ENCODE data around the gene C2CD3. TPM values are rescaled to one million over a fixed set of nuclear protein-coding genes. Genes with fewer than 3 reads are reported as not detected.

Gene C2CD3
- total and polyA plus RNA-seq, 10 of the 15 experiments (the other 5 are each of a cell fraction or from before 2014, with no cell fraction given) = 2.3 to 24.0 (median 16.3) TPM

GRCh38 chr11:74043450-74043849, 127.4 kb downstream of the C2CD3 start (continued):
- TF ChIP-seq PAX5 (IDR thresholded peaks at IDR 0.05; ENCODE audit: borderline replicate concordance, low read depth, low read length) (no peak), KLF5 (IDR thresholded peaks at IDR 0.05; ENCODE audit: partially characterized antibody) (no peak), SREBF2 (IDR thresholded peaks at IDR 0.05; ENCODE audit: low read length) (no peak), FOXM1 (IDR thresholded peaks at IDR 0.05; ENCODE audit: low read depth, low read length) (no peak), YY1 (IDR thresholded peaks at IDR 0.05; ENCODE audit: low read depth, low read length) (no peak)

GRCh38 chr11:74037309-74037708, 133.5 kb downstream of the C2CD3 start:
- RAD21 ChIA-PET (ENCODE audit: unreplicated experiment) = interaction anchor here (0.7 kb wide), 1 partner anchor 17 kb away, joined by 3 read pairs; no protein-coding TSS in a partner anchor
- in situ Hi-C loops (cut with MboI) = no loop called here
- 95% methylated on average over 3 of the region's 4 CpGs for WGBS (ENCODE audit: insufficient coverage, insufficient replicate concordance, low lambda C conversion rate, missing lambda C conversion rate)
- intact Hi-C loops (cut with micrococcal nuclease; ENCODE audit: unreplicated experiment) = no loop called here
- H3K27me3 ChIP-seq (replicated peaks in 1 of 2; ENCODE audit: control insufficient read depth in 2 of 2, insufficient read depth in 2 of 2, low read length in 1 of 2) = no peaks in the 10 kb centered on the region
- no peak overlapping the region for H3K4me3 ChIP-seq
- peaks cover 18% of the 10 kb centered on the region in 2 experiments; a peak in 3 of 4 replicates for H3K36me3 ChIP-seq (ENCODE audit: control insufficient read depth in 2 of 2, insufficient read depth in 2 of 2, low read length in 1 of 2)
- POLR2A ChIA-PET = no interaction called here
- FAIRE-seq = no peak
- no peak for ATAC-seq
- no peaks in the 10 kb centered on the region for H4K20me1 ChIP-seq (ENCODE audit: control insufficient read depth, insufficient read depth)
- no peaks in the 10 kb centered on the region for H3K9me3 ChIP-seq (replicated peaks; ENCODE audit: control insufficient read depth, insufficient read depth, low read length)
- H3K4me1 ChIP-seq (ENCODE audit: control insufficient read depth, insufficient read depth, low read length) = no peaks in the 10 kb centered on the region
- H3K4me2 ChIP-seq (ENCODE audit: control insufficient read depth, insufficient read depth) = no peak overlapping the region
- CTCF ChIA-PET = no interaction called here
- SMC1A ChIA-PET (ENCODE audit: uncharacterized antibody, unreplicated experiment) = interaction anchor here (1.2 kb wide), 1 partner anchor 21 kb away, joined by 3 read pairs; no protein-coding TSS in a partner anchor
- BruUV-seq (replicated peaks) = no TSS peak
- no peak overlapping the region for H3K9ac ChIP-seq (ENCODE audit: control insufficient read depth, insufficient read depth, low read length)
- no peak overlapping the region for H3K27ac ChIP-seq (ENCODE audit: control insufficient read depth, insufficient read depth)
- DNase-seq (ENCODE audit: low read depth, low spot score) = no peak
- no peaks in the 10 kb centered on the region for H3K79me2 ChIP-seq (ENCODE audit: control insufficient read depth, insufficient read depth, low read length)
- no peak overlapping the region for H2AFZ ChIP-seq (ENCODE audit: control insufficient read depth, low read depth, low read length)
- TF ChIP-seq MEF2A (IDR thresholded peaks at IDR 0.05; ENCODE audit: insufficient read depth, low read depth, low read length) (no peak), CBX3 (IDR thresholded peaks at IDR 0.05; ENCODE audit: borderline replicate concordance, low read depth) (no peak), CHD4 (IDR thresholded peaks at IDR 0.05) (no peak), WRNIP1 (IDR thresholded peaks at IDR 0.05; ENCODE audit: borderline replicate concordance, low read depth, low read length) (no peak), NR2C1 (IDR thresholded peaks at IDR 0.05) (no peak), ZBTB4 (CRISPR knock-in tag; IDR thresholded peaks at IDR 0.05) (no peak), SIN3A (IDR thresholded peaks at IDR 0.05; ENCODE audit: low read depth, low read length) (no peak), GABPA (IDR thresholded peaks at IDR 0.05; ENCODE audit: low read depth) (no peak), EZH2 (IDR thresholded peaks at IDR 0.05; ENCODE audit: borderline replicate concordance, control insufficient read depth, low read depth, low read length) (no peak), NR2F1 (conservative IDR thresholded peaks at IDR 0.05) (no peak), USF1 (IDR thresholded peaks at IDR 0.05; ENCODE audit: borderline replicate concordance, extremely low read length, insufficient read depth, low read depth, low read length) (no peak), STAT1 (conservative IDR thresholded peaks at IDR 0.05) (no peak), DPF2 (IDR thresholded peaks at IDR 0.05) (no peak), SIX5 (IDR thresholded peaks at IDR 0.05; ENCODE audit: low read depth, low read length, severe bottlenecking) (no peak), NBN (IDR thresholded peaks at IDR 0.05) (no peak), MLLT1 (IDR thresholded peaks at IDR 0.05) (no peak)
